ENCODE data around the gene MTG1.

DNA sequence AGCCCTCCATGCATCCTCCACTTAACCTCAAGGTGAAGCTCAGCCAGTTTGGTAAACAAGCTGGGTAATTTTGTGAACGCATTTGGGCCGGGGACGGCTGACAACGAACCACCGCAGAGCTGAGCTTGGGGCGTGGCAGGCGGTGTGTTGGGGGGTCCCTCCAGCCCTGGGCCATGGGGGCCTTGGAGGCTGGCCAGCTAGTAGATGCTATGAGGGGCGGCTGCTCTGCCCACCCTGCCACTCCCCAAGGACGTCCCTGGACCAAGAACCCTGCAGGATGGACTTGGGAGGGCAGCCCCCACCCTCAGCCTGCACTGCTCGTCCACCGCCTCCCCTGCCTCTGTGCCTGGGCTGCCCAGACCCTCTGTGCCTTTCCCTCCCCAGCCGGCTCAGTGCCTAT is 47.8 kb downstream of the MTG1 start:
- TF ChIP-seq, protein P1, sequence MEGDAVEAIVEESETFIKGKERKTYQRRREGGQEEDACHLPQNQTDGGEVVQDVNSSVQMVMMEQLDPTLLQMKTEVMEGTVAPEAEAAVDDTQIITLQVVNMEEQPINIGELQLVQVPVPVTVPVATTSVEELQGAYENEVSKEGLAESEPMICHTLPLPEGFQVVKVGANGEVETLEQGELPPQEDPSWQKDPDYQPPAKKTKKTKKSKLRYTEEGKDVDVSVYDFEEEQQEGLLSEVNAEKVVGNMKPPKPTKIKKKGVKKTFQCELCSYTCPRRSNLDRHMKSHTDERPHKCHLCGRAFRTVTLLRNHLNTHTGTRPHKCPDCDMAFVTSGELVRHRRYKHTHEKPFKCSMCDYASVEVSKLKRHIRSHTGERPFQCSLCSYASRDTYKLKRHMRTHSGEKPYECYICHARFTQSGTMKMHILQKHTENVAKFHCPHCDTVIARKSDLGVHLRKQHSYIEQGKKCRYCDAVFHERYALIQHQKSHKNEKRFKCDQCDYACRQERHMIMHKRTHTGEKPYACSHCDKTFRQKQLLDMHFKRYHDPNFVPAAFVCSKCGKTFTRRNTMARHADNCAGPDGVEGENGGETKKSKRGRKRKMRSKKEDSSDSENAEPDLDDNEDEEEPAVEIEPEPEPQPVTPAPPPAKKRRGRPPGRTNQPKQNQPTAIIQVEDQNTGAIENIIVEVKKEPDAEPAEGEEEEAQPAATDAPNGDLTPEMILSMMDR (IDR thresholded peaks at IDR 0.05): no peak
- TF ChIP-seq POLR2AphosphoS5 (IDR thresholded peaks at IDR 0.05) (no peak), POLR2A (IDR thresholded peaks at IDR 0.05) (no peak), EP300 (IDR thresholded peaks at IDR 0.05) (no peak)

All from sigmoid colon (tissue), 4 donors.